AG20443 (cell line): ENCODE data around the gene CXCL6.

Experiments
- DNase-seq: peaks from one replicate; pipeline ENCODE4 v3.0.0; 2012; ENCODE audit warnings: low spot score, mixed read lengths

Gene CXCL6

GRCh38 chr4:73868206-73869129, 32.0 kb downstream of the CXCL6 start:
- no peak for DNase-seq

- DNase-seq: peak; percentile 63
Observed at GRCh38 chr4:73869130-73870055, 32.9 kb downstream of the CXCL6 start, which contains the start of gene CXCL1. TSS of gene CXCL1 (plus strand) at chr4:73869393. CDS start at chr4:73869471, 78 bp downstream.

- DNase-seq: no peak
Observed at GRCh38 chr4:73870260-73870659, 33.8 kb downstream of the CXCL6 start.

- DNase-seq: no peak
Observed at GRCh38 chr4:73870768-73871167, 34.3 kb downstream of the CXCL6 start.

GRCh38 chr4:73871511-73872310, 35.2 kb downstream of the CXCL6 start:
- no peak for DNase-seq

GRCh38 chr4:73872316-73873108, 36.0 kb downstream of the CXCL6 start:
- no peak for DNase-seq

- no peak for DNase-seq
Observed at GRCh38 chr4:73874386-73874785, 37.9 kb downstream of the CXCL6 start.

GRCh38 chr4:73875401-73875800, 38.9 kb downstream of the CXCL6 start:
- no peak for DNase-seq

- DNase-seq: peak; percentile 61
Observed at GRCh38 chr4:73883306-73883705, 46.8 kb downstream of the CXCL6 start.

- DNase-seq: no peak
Observed at GRCh38 chr4:73885574-73886267, 49.2 kb downstream of the CXCL6 start.
